ENCODE data around the gene PLA2G4D.

PLA2G4D gene

DNA sequence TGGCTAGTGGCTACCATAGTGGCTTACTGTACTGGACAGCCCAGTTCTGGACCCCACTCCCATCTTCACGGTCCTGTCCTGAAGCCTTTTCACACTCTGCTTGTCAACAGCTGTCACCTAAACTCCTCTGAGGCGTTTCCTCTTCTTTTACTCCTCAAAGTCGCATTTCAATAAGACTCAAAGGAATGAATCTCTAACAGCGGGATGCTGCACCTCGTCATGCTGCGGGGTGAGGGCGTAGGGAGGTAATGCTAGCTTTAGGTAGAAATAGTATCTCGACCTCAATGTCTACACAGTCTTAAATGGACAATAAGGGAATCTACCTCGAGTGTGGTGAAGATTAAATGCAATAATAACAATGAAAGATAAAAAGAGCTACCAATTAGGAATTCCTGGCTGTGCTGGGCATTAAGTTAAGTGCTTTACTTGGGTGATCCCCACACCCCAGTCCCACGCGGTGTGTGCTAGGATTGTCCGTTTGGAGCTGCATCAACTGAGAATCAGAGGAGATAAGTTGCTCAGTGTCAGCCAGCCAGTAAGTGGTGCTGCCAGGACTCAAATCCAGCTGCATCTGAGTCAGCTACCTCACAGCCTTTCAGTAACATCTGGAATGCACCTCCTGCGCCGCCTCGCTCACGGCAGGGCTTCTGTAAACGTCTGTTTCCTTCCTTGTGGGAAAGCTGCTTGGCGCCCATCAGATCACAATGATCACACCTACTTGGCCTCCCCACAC lies 14.0 kb downstream of the PLA2G4D start:
- Histone ChIP-seq H3K79me2 (ENCODE audit: insufficient read depth, low read length) (no peaks in the 10 kb centered on the region), H3K4me3 (ENCODE audit: low read depth in 1 of 2, low read length in 2 of 2) (no peak overlapping the region), H3K27ac (ENCODE audit: low read length) (no peak overlapping the region), H2AFZ (ENCODE audit: low read depth, low read length) (no peak overlapping the region), H3K4me2 (ENCODE audit: insufficient read depth, low read length) (no peak overlapping the region), H3K36me3 (ENCODE audit: insufficient read depth, low read length) (no peaks in the 10 kb centered on the region), H4K20me1 (ENCODE audit: insufficient read depth, low read length) (no peaks in the 10 kb centered on the region), H3K9me3 (ENCODE audit: insufficient read depth, low read length, severe bottlenecking) (no peaks in the 10 kb centered on the region), H3K4me1 (ENCODE audit: insufficient read depth, low read length) (no peaks in the 10 kb centered on the region), H3K27me3 (ENCODE audit: insufficient read depth, low read length, poor library complexity) (no peaks in the 10 kb centered on the region), H3K9ac (ENCODE audit: low read depth, low read length) (no peak overlapping the region)
- ATAC-seq (ENCODE audit: insufficient read depth, low read depth) (no peak), DNase-seq (no peak)
- no peak for TF ChIP-seq EZH2 (IDR thresholded peaks at IDR 0.05; ENCODE audit: borderline replicate concordance, low read depth, low read length, severe bottlenecking)
- TF ChIP-seq CTCF (IDR thresholded peaks at IDR 0.05; ENCODE audit: borderline replicate concordance, extremely low read depth, low read length, poor library complexity, severe bottlenecking), result no peak

GRCh38 chr15:42079401-42079908 lies 14.9 kb downstream of the PLA2G4D start:
- Histone ChIP-seq H2AFZ (ENCODE audit: low read depth, low read length) (no peak overlapping the region), H3K4me2 (ENCODE audit: insufficient read depth, low read length) (no peak overlapping the region), H3K27ac (ENCODE audit: low read length) (no peak overlapping the region), H3K9me3 (ENCODE audit: insufficient read depth, low read length, severe bottlenecking) (no peaks in the 10 kb centered on the region), H3K27me3 (ENCODE audit: insufficient read depth, low read length, poor library complexity) (no peaks in the 10 kb centered on the region), H3K79me2 (ENCODE audit: insufficient read depth, low read length) (no peaks in the 10 kb centered on the region), H3K36me3 (ENCODE audit: insufficient read depth, low read length) (no peaks in the 10 kb centered on the region), H4K20me1 (ENCODE audit: insufficient read depth, low read length) (no peaks in the 10 kb centered on the region), H3K4me3 (ENCODE audit: low read depth in 1 of 2, low read length in 2 of 2) (no peak overlapping the region), H3K4me1 (ENCODE audit: insufficient read depth, low read length) (no peaks in the 10 kb centered on the region), H3K9ac (ENCODE audit: low read depth, low read length) (no peak overlapping the region)
- TF ChIP-seq CTCF (IDR thresholded peaks at IDR 0.05; ENCODE audit: borderline replicate concordance, extremely low read depth, low read length, poor library complexity, severe bottlenecking), result no peak
- no peak for TF ChIP-seq EZH2 (IDR thresholded peaks at IDR 0.05; ENCODE audit: borderline replicate concordance, low read depth, low read length, severe bottlenecking)
- no peak for ATAC-seq (ENCODE audit: insufficient read depth, low read depth)
- DNase-seq, result no peak

GRCh38 chr15:42078903-42079302 lies 15.5 kb downstream of the PLA2G4D start:
- H3K36me3 ChIP-seq (ENCODE audit: insufficient read depth, low read length), result no peaks in the 10 kb centered on the region
- no peak for ATAC-seq (ENCODE audit: insufficient read depth, low read depth)
- no peak for DNase-seq
- H3K27ac ChIP-seq (ENCODE audit: low read length), result no peak overlapping the region
- no peaks in the 10 kb centered on the region for H4K20me1 ChIP-seq (ENCODE audit: insufficient read depth, low read length)
- H3K9ac ChIP-seq (ENCODE audit: low read depth, low read length), result no peak overlapping the region
- no peak overlapping the region for H3K4me3 ChIP-seq (ENCODE audit: low read depth in 1 of 2, low read length in 2 of 2)
- no peaks in the 10 kb centered on the region for H3K27me3 ChIP-seq (ENCODE audit: insufficient read depth, low read length, poor library complexity)
- TF ChIP-seq CTCF (IDR thresholded peaks at IDR 0.05; ENCODE audit: borderline replicate concordance, extremely low read depth, low read length, poor library complexity, severe bottlenecking) (no peak), EZH2 (IDR thresholded peaks at IDR 0.05; ENCODE audit: borderline replicate concordance, low read depth, low read length, severe bottlenecking) (no peak)
- no peaks in the 10 kb centered on the region for H3K4me1 ChIP-seq (ENCODE audit: insufficient read depth, low read length)
- no peak overlapping the region for H3K4me2 ChIP-seq (ENCODE audit: insufficient read depth, low read length)
- H3K9me3 ChIP-seq (ENCODE audit: insufficient read depth, low read length, severe bottlenecking), result no peaks in the 10 kb centered on the region
- H3K79me2 ChIP-seq (ENCODE audit: insufficient read depth, low read length), result no peaks in the 10 kb centered on the region
- H2AFZ ChIP-seq (ENCODE audit: low read depth, low read length), result no peak overlapping the region

Measured in DND-41 (cell line).